Measurements from ENCODE around the gene CCDC12. TPM values are rescaled to one million over a fixed set of nuclear protein-coding genes. Genes with fewer than 3 reads are reported as not detected.

The CCDC12 gene
- total RNA-seq, 1 experiment from 2014 or later = 44.2 TPM

- no TSS peak for BruUV-seq (replicated peaks)
- Histone ChIP-seq H3K9ac (ENCODE audit: low read length) (no peak overlapping the region), H2AFZ (ENCODE audit: low read length) (no peak overlapping the region), H3K4me3 (ENCODE audit: low read length) (no peak overlapping the region), H3K4me1 (ENCODE audit: insufficient read depth, low read length) (peaks cover 48% of the 10 kb centered on the region), H3K9me3 (ENCODE audit: low read length) (no peaks in the 10 kb centered on the region), H3K79me2 (ENCODE audit: low read length) (peaks cover 98% of the 10 kb centered on the region), H3K36me3 (ENCODE audit: low read depth, low read length) (peaks cover 49% of the 10 kb centered on the region), H3K9me2 (replicated peaks; ENCODE audit: low read length) (no peaks in the 10 kb centered on the region), H4K20me1 (ENCODE audit: low read length) (peaks cover 68% of the 10 kb centered on the region), H3F3A (ENCODE audit: low read length, unreplicated experiment) (no peaks in the 10 kb centered on the region), H3K27ac (ENCODE audit: low read length) (peak overlapping the region; percentile 42), H3K4me2 (ENCODE audit: low read length) (peak overlapping the region; percentile 35), H3K27me3 (ENCODE audit: low read length) (no peaks in the 10 kb centered on the region)
- DNase-seq = peak; percentile 83
- POLR2A ChIA-PET (ENCODE audit: unreplicated experiment) = no interaction called here
- intact Hi-C loops (cut with micrococcal nuclease) = no loop called here
- CTCF ChIA-PET = interaction anchor here (0.9 kb wide), 1 partner anchor 8 kb away, joined by 4 read pairs; no protein-coding TSS in a partner anchor
- TF ChIP-seq EZH2phosphoT487 (IDR thresholded peaks at IDR 0.05; ENCODE audit: borderline replicate concordance, low read length) (no peak), EZH2 (IDR thresholded peaks at IDR 0.05; ENCODE audit: low read length, unreplicated experiment) (no peak)
- TF ChIP-seq, protein P1, sequence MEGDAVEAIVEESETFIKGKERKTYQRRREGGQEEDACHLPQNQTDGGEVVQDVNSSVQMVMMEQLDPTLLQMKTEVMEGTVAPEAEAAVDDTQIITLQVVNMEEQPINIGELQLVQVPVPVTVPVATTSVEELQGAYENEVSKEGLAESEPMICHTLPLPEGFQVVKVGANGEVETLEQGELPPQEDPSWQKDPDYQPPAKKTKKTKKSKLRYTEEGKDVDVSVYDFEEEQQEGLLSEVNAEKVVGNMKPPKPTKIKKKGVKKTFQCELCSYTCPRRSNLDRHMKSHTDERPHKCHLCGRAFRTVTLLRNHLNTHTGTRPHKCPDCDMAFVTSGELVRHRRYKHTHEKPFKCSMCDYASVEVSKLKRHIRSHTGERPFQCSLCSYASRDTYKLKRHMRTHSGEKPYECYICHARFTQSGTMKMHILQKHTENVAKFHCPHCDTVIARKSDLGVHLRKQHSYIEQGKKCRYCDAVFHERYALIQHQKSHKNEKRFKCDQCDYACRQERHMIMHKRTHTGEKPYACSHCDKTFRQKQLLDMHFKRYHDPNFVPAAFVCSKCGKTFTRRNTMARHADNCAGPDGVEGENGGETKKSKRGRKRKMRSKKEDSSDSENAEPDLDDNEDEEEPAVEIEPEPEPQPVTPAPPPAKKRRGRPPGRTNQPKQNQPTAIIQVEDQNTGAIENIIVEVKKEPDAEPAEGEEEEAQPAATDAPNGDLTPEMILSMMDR (conservative IDR thresholded peaks at IDR 0.05; ENCODE audit: low read depth, low read length) = no peak
- ATAC-seq = peak; percentile 75
Observed at GRCh38 chr3:46943237-46944187, 33.0 kb downstream of the CCDC12 start.

GRCh38 chr3:46942481-46943236 is 33.9 kb downstream of the CCDC12 start:
- intact Hi-C loops (cut with micrococcal nuclease) = no loop called here

More at GRCh38 chr3:46942481-46943236, 33.9 kb downstream of the CCDC12 start:
- H3K27ac ChIP-seq (ENCODE audit: low read length) = no peak overlapping the region
- H3K36me3 ChIP-seq (ENCODE audit: low read depth, low read length) = peaks cover 55% of the 10 kb centered on the region
- DNase-seq = no peak
- peak overlapping the region; percentile 35 for H3K4me2 ChIP-seq (ENCODE audit: low read length)
- H3K4me1 ChIP-seq (ENCODE audit: insufficient read depth, low read length) = peaks cover 39% of the 10 kb centered on the region
- no peaks in the 10 kb centered on the region for H3F3A ChIP-seq (ENCODE audit: low read length, unreplicated experiment)
- TF ChIP-seq, protein P1 (conservative IDR thresholded peaks at IDR 0.05; ENCODE audit: low read depth, low read length) = no peak
- no peak for TF ChIP-seq EZH2phosphoT487 (IDR thresholded peaks at IDR 0.05; ENCODE audit: borderline replicate concordance, low read length)
- no peak for TF ChIP-seq EZH2 (IDR thresholded peaks at IDR 0.05; ENCODE audit: low read length, unreplicated experiment)
- no peak overlapping the region for H2AFZ ChIP-seq (ENCODE audit: low read length)
- ChIA-PET CTCF (no interaction called here), POLR2A (ENCODE audit: unreplicated experiment) (no interaction called here)
- no peaks in the 10 kb centered on the region for H3K9me2 ChIP-seq (replicated peaks; ENCODE audit: low read length)
- no peaks in the 10 kb centered on the region for H3K27me3 ChIP-seq (ENCODE audit: low read length)
- H3K9ac ChIP-seq (ENCODE audit: low read length) = no peak overlapping the region
- no TSS peak for BruUV-seq (replicated peaks)
- no peak for ATAC-seq
- H3K4me3 ChIP-seq (ENCODE audit: low read length) = no peak overlapping the region
- peaks cover 98% of the 10 kb centered on the region for H3K79me2 ChIP-seq (ENCODE audit: low read length)
- no peaks in the 10 kb centered on the region for H3K9me3 ChIP-seq (ENCODE audit: low read length)
- peaks cover 60% of the 10 kb centered on the region for H4K20me1 ChIP-seq (ENCODE audit: low read length)
